Astrocyte (in vitro differentiated cells and primary cell): ENCODE data around the gene PPM1B.

Experiments used
- CTCF ChIP-seq: IDR thresholded peaks from 2 replicates; pipeline ENCODE4 v1.5.1; 2011; ENCODE audit warnings: low read depth, mild to moderate bottlenecking, inconsistent platforms, low read length, moderate library complexity; ENCODE audit not compliant: insufficient read depth
- EZH2 ChIP-seq: IDR thresholded peaks from 2 replicates; pipeline ENCODE4 v1.6.1; 2012; ENCODE audit warnings: mild to moderate bottlenecking, low read length, inconsistent platforms; ENCODE audit not compliant: insufficient read depth

GRCh38 chr2:44124500-44124899, 44.2 kb upstream of the PPM1B start:
- TF ChIP-seq CTCF, result no peak
- TF ChIP-seq EZH2, result no peak
